ENCODE data around the gene APRT. TPM values are rescaled to one million over a fixed set of nuclear protein-coding genes. Genes with fewer than 3 reads are reported as not detected.

The APRT gene
- total and polyA plus RNA-seq, 10 of the 15 experiments (the other 5 are each of a cell fraction or from before 2014, with no cell fraction given), result 30.6 to 495 (median 166) TPM

- TF ChIP-seq RELB (IDR thresholded peaks at IDR 0.05; ENCODE audit: low read depth) (0 out of 2 replicates have a peak, but pooled peaks have one; percentile 17), IKZF2 (IDR thresholded peaks at IDR 0.05) (peak in 1 of 2 experiments; percentile 28; a peak in 2 of 4 replicates), SPI1 (IDR thresholded peaks at IDR 0.05; ENCODE audit: borderline replicate concordance, insufficient read depth, low read depth, low read length) (peak; percentile 57; the same call in 1 of the 2 replicates), BACH1 (IDR thresholded peaks at IDR 0.05; ENCODE audit: borderline replicate concordance) (peak; percentile 53; the same call in 1 of the 2 replicates), RCOR1 (conservative IDR thresholded peaks at IDR 0.05; ENCODE audit: low read depth, low read length) (0 out of 2 replicates have a peak, but pooled peaks have one; percentile 25), POLR2A (IDR thresholded peaks at IDR 0.05; ENCODE audit: low read depth, low read length) (peak; percentile 67), ETV6 (conservative IDR thresholded peaks at IDR 0.05 in 1 of 2, IDR thresholded peaks at IDR 0.05 in 1 of 2; ENCODE audit: borderline replicate concordance in 1 of 2, low read depth in 1 of 2) (peak in 1 of 2 experiments; percentile 72; a peak in 2 of 4 replicates), ZNF384 (IDR thresholded peaks at IDR 0.05; ENCODE audit: borderline replicate concordance, low read depth, low read length) (no peak), JUNB (IDR thresholded peaks at IDR 0.05) (peak; percentile 21; the same call in 1 of the 2 replicates), CHD4 (IDR thresholded peaks at IDR 0.05) (no peak), CREM (IDR thresholded peaks at IDR 0.05; ENCODE audit: low read depth) (no peak), MYC (IDR thresholded peaks at IDR 0.05; ENCODE audit: insufficient read depth, insufficient read length, insufficient replicate concordance, low read length, severe bottlenecking) (peak; percentile 80)
- TF ChIP-seq, protein P1, sequence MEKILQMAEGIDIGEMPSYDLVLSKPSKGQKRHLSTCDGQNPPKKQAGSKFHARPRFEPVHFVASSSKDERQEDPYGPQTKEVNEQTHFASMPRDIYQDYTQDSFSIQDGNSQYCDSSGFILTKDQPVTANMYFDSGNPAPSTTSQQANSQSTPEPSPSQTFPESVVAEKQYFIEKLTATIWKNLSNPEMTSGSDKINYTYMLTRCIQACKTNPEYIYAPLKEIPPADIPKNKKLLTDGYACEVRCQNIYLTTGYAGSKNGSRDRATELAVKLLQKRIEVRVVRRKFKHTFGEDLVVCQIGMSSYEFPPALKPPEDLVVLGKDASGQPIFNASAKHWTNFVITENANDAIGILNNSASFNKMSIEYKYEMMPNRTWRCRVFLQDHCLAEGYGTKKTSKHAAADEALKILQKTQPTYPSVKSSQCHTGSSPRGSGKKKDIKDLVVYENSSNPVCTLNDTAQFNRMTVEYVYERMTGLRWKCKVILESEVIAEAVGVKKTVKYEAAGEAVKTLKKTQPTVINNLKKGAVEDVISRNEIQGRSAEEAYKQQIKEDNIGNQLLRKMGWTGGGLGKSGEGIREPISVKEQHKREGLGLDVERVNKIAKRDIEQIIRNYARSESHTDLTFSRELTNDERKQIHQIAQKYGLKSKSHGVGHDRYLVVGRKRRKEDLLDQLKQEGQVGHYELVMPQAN (conservative IDR thresholded peaks at IDR 0.05), result peak; percentile 6; the same call in 1 of the 2 replicates
- TF ChIP-seq, protein P2, sequence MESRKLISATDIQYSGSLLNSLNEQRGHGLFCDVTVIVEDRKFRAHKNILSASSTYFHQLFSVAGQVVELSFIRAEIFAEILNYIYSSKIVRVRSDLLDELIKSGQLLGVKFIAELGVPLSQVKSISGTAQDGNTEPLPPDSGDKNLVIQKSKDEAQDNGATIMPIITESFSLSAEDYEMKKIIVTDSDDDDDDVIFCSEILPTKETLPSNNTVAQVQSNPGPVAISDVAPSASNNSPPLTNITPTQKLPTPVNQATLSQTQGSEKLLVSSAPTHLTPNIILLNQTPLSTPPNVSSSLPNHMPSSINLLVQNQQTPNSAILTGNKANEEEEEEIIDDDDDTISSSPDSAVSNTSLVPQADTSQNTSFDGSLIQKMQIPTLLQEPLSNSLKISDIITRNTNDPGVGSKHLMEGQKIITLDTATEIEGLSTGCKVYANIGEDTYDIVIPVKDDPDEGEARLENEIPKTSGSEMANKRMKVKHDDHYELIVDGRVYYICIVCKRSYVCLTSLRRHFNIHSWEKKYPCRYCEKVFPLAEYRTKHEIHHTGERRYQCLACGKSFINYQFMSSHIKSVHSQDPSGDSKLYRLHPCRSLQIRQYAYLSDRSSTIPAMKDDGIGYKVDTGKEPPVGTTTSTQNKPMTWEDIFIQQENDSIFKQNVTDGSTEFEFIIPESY (IDR thresholded peaks at IDR 0.05), result no peak
- TF ChIP-seq, protein P3, sequence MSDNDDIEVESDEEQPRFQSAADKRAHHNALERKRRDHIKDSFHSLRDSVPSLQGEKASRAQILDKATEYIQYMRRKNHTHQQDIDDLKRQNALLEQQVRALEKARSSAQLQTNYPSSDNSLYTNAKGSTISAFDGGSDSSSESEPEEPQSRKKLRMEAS (IDR thresholded peaks at IDR 0.05; ENCODE audit: low read depth, low read length), result peak; percentile 77
- TF ChIP-seq, protein P4, sequence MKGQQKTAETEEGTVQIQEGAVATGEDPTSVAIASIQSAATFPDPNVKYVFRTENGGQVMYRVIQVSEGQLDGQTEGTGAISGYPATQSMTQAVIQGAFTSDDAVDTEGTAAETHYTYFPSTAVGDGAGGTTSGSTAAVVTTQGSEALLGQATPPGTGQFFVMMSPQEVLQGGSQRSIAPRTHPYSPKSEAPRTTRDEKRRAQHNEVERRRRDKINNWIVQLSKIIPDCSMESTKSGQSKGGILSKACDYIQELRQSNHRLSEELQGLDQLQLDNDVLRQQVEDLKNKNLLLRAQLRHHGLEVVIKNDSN (IDR thresholded peaks at IDR 0.05; ENCODE audit: borderline replicate concordance, extremely low read length, insufficient read depth, low read depth, low read length), result peak; percentile 66
Measured at GRCh38 chr16:88781140-88782077, 30.3 kb downstream of the APRT start (continued).

Measured in GM12878 (cell line).